NOMO-1 (cell line): ENCODE results near the gene PTPN4.
"Not testable (repeated sequence)": the region's sequence is repeated elsewhere in the genome, so short reads cannot be mapped to it uniquely, and the experiment has no call there.

ENCODE experiments used
- DNase-seq, 2 experiments: peaks; one replicate each; lab custom pipeline; 2025; ENCODE audit not compliant: unreplicated experiment in 2 of 2; lab: John Stamatoyannopoulos, UW

PTPN4 gene

DNA sequence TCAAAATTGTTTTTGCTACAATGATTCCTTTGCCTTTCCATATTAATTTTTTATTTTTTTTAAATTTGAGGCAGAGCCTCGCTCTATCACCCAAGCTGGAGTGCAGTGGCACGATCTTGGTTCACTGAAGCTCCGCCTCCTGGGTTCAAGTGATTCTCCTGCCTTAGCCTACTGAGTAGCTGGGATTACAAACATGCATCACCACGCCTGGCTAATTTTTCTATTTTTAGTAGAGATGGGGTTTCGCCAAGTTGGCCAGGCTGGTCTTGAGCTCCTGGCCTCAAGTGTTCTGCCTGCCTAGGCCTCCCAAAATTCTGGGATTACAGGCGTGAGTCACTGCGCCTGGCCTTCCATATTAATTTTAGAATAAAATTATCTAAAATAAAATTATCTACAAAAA lies 41.3 kb downstream of the PTPN4 start:
- DNase-seq, result no peak

DNA sequence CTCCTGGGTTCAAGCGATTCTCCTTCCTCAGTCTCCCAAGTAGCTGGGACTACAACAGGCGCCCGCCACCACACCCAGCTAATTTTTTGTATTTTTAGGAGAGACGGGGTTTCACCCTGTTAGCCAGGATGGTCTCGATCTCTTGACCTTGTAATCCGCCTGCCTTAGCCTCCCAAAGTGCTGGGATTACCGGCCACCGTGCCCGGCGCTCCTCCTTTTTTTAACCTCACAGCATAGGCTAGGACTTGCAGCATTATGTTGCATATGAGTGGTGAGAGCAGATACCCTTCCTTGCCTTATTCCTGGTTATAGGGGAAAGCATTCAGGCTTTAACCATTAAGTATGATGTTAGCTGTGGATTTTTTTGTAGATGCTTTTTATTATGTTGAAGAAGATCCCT lies 42.3 kb downstream of the PTPN4 start:
- DNase-seq, result not testable (repeated sequence)

DNA sequence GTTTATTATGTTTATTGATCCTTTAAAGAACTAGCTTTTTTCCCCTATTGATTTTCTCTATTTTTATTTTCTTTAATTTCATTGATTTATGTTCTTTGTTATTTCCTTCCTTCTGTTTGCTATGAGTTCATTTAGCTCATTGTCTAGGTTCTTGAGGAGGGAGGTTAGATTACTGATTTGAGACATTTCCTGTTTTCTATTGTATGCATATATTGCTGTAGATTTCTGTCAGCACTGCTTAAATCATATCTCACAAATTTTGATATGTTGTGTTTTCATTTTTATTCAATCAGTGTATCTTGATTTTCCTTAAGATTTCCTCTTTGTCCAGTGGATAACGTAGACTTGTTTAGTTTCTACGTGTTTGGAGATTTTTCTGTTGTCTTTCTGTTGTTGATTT lies 43.4 kb downstream of the PTPN4 start:
- DNase-seq, result no peak

DNA sequence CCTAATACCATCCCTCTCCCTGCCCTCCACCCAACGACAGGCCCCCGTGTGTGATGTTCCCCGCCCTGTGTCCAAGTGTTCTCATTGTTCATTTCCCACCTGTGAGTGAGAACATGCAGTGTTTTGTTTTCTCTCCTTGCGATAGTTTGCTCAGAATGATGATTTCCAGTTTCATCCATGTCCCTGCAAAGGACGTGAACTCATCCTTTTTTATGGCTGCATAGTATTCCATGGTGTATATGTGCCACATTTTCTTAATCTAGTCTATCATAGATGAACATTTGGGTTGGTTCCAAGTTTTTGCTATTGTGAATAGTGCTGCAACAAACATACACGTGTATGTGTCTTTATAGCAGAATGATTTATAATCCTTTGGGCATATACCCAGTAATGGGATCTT lies 44.7 kb downstream of the PTPN4 start:
- DNase-seq, result not testable (repeated sequence)

DNA sequence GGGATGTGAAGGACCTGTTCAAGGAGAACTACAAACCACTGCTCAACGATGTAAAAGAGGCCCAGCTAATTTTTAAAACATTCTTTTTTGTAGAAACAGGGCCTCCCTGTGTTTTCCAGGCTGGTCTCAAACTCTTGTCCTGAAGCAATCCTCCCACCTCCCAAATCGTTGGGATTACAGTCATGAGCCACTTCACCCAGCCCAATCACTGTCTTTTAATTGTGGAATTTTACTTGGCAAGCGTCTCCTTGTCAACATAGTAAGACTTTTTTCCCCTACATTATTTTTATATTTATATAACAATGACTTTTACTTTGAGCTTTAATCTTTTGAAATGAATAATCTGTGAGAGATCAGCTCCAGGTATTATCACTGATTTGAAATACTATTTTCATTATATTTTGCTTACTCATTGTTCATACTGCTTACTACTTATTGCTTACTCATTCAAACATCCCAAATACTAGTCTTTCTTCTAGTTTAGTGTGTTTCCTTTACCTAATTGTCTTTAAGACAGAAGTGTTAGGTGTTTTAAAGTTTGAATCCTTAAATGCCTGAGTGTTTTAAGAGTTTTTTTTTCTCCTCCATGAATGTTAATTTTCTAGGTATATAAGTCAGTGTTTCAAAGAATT lies 48.9 kb downstream of the PTPN4 start:
- DNase-seq, result no peak

DNA sequence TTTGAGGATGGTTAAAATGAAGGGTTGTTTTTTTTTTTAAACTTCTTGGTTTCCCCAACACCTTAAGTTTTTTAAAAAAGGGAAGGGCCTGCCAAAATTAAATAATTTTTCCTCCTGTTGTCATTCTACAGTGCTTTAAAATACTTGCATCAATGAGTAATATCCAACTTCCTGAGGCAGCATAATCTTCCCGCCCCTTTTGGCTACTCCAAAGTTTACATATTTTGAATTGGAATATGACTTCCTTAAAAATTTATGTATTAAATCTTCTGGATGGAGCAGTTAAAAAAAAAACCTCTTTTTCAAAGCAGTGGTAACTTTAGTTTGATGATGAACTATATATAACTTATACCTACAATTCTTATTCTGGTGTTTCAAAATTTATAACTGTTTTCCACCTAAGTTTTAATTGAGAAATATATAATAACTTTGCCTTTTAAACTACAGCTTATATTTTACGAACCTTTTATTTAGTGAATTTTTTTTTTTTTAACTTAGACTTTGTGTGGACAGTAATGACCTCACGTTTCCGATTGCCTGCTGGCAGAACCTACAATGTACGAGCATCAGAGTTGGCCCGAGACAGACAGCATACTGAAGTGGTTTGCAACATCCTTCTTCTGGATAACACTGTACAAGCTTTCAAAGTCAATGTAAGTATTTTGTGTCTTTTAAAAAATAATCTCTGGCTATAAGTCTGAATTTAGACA lies 49.8 kb downstream of the PTPN4 start:
- DNase-seq, result no peak

DNA sequence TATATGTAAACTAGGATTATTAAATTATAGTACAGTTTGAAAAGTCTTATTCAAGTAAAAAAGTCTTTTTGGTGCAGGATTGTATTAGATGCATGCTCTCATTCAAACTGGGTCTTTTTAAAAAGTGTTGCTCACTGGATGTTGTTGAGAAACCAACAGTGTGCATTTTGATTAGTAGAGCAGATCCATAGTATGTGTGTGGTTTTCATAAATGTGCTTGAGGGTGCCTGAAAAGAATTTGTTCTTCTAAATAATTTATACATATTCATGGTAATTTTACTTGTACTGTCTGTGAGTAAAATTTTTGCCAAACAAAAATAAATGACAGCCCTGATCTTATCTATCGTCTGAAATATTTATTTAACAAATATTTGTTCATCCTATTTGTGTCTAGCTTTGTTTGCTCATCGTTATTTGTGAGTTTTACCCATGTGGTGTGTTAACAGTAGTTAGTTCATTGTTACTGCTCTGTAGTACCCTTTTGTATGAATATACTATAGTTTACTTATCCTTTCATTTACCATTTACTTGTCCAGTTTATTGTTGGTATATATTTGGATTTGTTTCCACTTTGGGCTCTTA lies 50.4 kb downstream of the PTPN4 start:
- no peak for DNase-seq

DNA sequence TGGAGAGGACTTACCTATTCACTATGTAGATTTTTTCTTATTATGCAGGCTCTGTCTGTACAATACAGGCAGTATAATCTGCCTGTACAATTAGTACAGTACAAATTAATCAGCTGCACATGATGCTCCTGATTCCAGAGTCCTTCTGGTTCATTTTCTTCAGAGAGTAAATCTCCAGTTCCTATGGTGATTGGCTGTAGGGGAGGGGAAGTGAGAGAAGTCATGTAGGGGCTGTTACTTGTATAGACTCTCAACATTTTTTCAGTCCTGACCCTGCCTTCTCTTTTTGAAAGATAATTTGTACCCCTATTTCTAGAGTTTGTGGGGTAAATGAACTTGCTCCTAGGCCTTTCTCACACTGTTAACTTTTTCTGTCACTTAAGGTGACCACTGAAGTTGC lies 54.5 kb downstream of the PTPN4 start:
- no peak for DNase-seq

DNA sequence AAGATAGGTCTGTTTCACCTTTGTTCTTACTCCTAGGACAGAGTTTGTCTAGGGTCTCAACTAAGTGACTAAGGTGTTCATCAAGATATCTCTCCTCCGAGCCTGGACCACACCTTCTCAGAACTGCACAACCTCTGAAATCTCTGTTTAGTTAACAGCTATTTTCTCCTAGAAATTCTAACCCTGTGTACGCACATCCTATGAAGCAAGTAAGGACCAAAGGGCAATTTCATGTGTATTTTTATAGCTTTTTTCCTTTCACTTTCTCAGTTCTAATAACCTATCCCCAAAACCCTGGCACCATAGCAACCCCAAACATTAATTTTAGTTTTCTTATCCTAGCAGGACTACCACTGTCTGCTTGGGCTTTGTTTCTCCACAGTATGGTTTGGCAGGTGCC lies 59.1 kb downstream of the PTPN4 start:
- DNase-seq, result no peak

DNA sequence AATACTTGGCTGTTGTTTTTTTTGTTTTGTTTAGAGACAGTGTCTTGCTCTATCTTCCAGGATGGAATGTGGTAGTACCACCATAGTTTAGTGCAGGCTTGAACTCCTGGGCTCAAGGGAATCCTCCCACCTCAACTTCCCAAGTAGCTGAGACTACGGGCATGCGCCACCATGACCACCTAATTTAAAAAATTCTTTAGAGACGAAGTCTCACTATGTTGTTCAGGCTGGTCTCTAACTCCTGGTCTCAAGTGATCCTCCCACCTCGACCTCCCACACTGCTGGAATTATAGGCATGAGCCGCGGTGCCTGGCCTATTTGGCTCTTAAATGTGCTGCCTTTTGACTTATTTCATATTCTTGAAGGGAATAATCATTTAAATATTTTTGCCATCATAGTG lies 60.1 kb downstream of the PTPN4 start:
- no peak for DNase-seq

DNA sequence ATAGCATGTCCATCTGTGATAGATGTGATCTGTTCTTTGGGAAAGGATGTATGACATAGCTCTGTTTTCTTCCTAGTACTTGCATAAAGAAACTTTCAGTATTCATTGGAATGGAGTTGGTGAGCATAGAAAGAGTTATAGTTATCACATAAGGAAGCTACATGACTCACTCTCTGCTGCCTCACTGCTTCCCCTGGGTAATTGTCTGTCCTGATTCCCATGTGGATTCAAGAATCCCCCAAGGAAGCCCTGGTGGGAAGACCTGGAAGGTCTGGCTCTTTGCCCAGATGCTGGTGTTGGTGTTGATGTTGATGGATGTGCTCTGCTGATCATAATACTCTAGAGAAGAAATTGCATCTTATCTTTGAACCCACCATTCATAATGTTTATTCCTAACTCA lies 60.6 kb downstream of the PTPN4 start:
- no peak for DNase-seq

DNA sequence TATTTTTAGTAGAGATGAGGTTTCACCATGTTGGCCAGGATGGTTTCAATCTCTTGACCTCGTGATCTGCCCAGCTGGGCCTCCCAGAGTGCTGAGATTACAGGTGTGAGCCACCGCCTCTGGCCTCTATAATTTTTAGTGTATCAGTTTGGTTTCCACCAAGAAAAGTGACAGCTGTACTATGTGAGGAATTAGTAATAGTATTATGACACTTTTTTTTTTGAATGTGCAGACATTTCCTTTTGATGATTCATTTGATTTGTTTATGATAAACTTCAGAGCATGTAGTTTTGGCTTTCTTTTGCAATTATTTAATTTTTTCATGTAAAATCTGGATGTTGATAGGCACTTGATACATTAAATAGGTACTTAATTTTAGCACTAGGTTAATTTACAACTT lies 61.5 kb downstream of the PTPN4 start:
- DNase-seq, result no peak

DNA sequence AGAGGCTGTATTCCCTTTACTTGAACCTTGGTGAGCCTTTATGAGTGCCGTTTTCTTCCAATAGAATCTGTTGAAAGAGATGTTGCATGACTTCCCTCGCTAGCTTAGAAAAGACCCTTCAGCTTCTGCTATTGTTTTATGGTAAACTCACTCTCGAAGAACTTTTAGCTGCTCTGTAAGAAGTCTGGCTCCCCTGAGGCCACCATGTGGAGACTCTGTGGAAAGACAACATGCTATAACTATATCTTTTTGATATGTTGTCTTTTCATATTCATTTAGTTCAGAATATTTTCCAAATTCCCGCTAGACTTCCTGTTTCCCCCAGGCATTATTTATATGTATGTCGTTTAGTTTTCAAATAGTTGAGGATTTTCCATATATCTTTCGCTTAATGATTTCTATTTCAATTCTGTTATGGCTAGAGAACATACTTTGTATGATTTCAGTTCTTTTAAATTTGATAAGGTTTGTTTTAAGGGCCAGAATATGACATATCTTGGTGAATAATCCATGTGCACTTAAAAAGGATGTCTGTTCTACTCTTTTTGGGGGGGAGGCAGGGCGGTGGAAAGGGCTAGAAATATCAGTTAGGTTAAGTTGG lies 64.1 kb downstream of the PTPN4 start:
- peak in 1 of 2 experiments; percentile 33 for DNase-seq

DNA sequence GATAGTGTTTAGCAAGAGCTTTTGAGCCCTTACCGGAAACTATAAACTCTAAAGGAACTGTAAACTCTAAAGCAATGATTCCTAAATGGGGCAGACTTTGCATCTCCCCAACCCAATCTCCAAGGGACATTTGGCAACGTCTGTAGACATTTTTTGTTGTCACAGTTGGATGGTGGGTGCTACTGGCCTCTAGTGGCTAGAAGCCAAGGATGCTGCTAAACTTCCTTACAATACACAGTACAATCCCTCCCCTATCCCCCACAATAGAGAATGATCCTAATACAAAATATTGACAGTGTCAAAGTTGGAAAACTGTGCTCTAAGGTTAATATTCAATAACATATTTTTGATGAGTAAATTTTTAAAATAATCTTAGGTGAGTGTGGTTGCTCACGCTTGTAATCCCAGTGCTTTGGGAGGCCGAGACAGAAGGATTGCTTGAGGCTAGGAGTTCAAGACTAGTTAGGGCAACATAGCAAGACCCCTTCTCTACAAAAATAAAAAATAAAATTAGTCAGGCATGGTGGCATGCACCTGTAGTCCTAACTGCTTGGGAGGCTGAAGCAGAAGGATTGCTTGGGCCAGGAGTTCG lies 66.7 kb downstream of the PTPN4 start:
- peak in 1 of 2 experiments; percentile 27 for DNase-seq

DNA sequence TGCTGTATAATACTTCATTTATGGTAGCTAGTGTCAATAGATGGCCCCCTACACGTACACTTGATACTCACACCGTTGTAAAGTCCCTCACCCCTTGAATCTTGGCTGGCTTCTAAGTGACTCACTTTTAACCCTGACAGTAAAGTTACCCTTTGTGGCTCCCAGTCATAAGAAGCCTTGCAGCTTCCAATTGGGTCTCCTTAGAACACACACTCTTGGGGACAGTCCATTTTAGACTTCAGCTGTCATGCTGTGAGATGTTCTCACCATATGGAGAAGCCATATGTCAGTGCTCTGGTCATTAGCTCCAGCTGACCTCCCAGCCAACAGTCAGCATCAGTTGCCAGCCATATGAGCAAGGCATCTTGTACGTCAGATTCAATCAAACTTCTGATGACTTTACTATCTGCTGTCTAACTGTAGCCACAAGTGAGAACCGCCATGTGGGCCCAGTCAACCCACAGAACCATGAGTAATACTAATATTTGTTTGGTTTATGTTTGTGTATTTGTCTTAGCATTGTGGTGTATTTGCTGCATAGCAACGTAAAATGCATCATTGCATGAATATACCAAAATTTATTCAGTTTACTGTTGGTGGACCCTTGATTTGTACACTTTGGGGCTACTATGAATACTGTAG lies 68.3 kb downstream of the PTPN4 start:
- no peak for DNase-seq

DNA sequence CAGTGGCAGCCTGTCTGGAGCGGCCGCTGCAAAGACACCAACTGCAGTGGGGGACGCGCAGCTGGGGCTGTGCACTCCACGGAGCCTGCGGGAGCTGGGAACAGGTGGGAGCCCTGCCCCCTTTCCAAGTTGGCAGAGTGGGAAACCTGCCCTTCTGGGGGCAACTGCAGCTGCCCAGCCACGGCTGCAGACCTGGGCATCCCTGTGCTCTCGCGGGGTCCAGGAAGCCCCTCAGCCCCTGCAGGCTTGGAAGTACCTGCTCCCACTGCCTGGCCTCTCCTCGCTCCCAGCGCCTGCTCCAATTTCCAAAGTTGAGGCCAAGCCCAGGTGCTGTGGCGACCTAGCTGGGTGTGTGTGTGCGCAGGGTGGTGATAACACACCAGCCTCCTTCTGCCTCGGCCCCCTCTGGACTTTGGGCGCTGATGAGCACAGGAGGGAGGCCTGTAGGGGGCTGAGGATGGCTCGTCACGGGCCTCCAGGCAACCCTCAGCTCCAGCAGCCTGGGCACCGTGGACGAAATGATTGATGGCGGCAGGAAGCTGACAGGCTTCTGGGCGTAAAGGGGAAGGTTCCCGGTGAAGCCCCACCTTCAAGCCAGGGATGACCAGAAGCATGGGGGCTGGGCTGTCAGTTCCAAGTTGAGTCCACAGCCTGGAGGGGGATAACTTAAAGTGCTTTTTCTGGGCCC lies 76.9 kb downstream of the PTPN4 start:
- DNase-seq, result no peak

DNA sequence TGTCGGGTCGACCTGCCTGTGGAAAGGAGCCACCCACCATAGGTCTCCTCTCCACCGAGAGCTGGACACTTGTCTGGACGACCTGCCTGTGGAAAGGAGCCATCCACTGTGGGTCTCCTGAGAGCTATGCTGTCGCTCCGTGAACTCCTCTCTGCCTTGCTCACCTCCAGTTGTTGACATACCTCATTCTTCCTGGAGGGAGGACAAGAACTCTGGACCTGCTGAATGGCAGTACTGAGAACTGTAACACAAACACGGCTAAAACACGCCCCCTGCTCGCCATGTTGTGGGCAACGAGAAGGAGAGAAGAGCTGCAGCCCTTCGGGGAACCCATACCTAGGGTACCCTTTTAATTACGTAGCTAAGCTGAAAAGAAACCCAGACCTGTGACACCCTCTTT lies 77.6 kb downstream of the PTPN4 start:
- no peak for DNase-seq

DNA sequence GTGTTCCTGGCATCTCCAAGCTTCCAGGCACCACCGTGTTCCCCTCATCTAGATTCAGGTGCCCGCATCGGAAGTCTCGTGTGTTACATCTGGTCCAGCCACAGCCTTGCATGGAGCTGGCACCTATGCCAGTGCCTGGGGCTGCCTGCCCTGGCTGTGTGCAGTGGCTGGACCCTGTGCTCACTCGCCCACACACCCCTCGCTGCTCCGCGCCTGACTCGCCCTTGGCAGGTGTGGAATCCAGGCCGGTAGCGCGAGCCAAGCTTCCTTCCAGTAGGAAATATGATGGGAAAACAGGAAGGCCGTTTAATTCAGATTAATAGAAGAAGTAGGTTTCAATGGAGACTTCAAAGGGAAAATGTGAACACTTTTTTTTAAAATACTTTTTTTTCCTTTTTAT lies 78.0 kb downstream of the PTPN4 start:
- no peak for DNase-seq

DNA sequence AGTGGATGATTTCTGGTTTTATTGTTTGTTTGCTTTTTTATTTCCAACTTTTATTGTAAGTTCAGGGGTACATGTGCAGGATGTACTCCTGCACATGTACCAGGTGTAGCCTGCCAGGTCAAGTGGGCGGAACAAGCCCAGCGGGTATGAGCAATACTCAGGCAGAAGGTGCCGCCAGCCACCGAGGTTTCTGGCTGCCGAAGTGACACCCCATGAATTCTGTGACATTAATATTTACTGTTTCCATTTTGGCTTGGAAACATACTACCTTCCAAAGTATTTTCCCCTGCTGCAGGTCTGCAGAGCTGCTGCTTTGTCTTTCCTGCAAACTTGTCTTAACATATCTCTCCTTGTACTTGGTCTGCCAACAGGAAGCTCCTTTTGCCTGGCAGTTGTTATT lies 78.5 kb downstream of the PTPN4 start:
- no peak for DNase-seq

DNA sequence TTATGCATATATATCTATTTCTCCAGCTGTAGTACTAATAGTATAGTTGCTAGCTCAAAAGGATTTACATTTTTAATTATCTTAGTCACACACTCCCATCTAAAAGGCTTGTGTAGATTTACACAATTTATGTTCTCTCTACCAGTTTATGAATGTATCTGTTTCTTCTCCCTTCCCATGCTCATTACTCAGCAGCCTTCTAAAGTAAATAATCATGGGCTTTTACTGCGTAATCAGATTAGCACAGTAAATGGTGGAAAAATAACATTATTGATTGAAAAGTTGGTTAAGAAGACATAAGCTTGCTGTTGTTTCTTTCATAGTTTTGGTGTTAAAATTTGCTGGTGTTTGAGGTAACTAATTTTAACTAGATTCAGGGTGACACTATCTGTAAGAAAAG lies 81.8 kb downstream of the PTPN4 start:
- DNase-seq, result no peak

DNA sequence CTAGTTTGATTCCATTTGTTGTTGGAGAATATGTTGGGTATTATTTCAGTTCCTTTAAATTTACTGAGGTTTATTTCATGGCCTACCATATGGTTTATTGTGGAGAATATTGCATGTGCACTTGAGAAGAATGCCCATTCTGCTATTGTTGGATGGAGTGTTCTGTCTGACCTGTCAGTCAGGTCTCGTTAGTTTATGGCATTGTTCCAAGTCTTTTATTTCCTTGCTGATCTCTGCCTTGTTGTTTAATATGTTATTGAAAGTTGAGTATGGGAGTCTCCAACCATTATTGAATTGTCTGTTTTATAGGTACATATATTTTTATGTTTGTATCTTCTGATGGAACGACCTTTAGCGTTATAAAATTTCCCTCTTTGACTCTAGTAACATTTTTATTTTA lies 86.3 kb downstream of the PTPN4 start:
- DNase-seq, result no peak
